ENCODE data around the gene DIS3.
"Not testable (repeated sequence)": the region's sequence is repeated elsewhere in the genome, so short reads cannot be mapped to it uniquely, and the experiment has no call there.

Gene DIS3

DNA sequence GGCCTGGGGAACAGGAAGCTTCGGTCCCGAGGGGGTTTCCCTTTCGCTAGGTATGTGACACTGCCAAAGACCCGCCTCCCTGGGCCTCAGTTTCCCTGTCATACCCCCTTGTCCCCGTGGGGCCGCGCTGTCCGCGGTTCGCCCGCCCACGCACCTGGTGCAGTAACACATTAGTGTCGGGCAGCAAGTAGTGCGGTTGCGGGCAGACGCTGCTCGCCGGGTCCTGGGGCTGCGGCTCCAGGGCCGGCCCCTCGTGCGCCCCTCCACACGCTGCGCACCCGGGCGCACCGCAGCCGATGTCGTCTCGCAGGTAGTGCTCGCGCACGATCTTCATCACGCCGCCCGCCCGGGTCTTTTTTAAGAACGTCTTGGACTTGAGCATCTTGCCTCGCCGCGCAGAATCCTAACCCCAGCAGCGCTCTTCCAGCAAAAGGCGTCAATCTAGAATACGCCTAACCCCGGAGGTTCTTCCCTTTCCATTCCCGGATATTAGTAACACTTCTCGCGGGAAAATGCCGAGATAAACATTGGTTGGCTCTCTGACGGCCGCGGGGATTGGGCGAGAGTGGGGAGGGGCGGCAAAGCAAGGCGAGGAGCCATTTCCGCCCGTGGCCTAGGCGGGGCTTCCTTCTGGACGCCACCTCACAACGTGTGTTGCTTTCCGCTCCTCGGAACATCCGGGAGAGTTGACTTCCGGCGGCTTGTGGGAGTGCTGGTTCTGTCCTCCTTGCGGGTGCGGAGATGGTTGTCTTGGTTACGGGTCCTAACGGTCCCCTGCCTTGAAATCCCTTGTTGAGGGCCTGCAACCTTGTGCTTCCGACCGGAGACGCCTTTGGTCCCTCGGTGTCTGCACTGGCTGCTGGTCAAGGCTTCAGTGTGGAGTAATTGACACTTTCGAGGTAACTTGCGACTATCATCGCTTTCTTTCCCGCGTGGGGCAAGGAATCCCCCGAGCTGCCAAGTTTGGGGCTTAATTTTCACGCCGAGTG is at the start of gene DIS3, which contains the start of gene PIBF1:
DIS3 (minus strand) TSS at position 450 of the 989 bp plus-strand sequence; CDS start at position 382, 68 bp downstream.
PIBF1 (plus strand) TSS at position 683 of the 989 bp plus-strand sequence. CDS start 1,337 bp downstream, outside the sequence.
- Mint-ChIP-seq H3K27ac (peak within 1 kb of the TSS; percentile 99), H3K36me3 (ENCODE audit: low read depth) (peaks cover 36% of the 10 kb centered on the region), H3K27me3 (ENCODE audit: low read depth) (no peaks in the 10 kb centered on the region), H3K9me3 (no peaks in the 10 kb centered on the region), H3K4me1 (ENCODE audit: low read depth) (peaks cover 39% of the 10 kb centered on the region), H3K4me3 (peak within 1 kb of the TSS; percentile 99)

GRCh38 chr13:72823724-72824123 is 42.0 kb upstream of the DIS3 start:
- Mint-ChIP-seq H3K27ac (no peak overlapping the region), H3K4me1 (ENCODE audit: low read depth) (peaks cover 4% of the 10 kb centered on the region), H3K36me3 (ENCODE audit: low read depth) (peaks cover 32% of the 10 kb centered on the region), H3K9me3 (no peaks in the 10 kb centered on the region), H3K4me3 (no peak overlapping the region), H3K27me3 (ENCODE audit: low read depth) (no peaks in the 10 kb centered on the region)

GRCh38 chr13:72823081-72823480 is 41.4 kb upstream of the DIS3 start:
- Mint-ChIP-seq H3K36me3 (ENCODE audit: low read depth) (peaks cover 30% of the 10 kb centered on the region), H3K9me3 (no peaks in the 10 kb centered on the region), H3K27me3 (ENCODE audit: low read depth) (no peaks in the 10 kb centered on the region), H3K4me3 (no peak overlapping the region), H3K4me1 (ENCODE audit: low read depth) (peaks cover 4% of the 10 kb centered on the region), H3K27ac (no peak overlapping the region)

DNA sequence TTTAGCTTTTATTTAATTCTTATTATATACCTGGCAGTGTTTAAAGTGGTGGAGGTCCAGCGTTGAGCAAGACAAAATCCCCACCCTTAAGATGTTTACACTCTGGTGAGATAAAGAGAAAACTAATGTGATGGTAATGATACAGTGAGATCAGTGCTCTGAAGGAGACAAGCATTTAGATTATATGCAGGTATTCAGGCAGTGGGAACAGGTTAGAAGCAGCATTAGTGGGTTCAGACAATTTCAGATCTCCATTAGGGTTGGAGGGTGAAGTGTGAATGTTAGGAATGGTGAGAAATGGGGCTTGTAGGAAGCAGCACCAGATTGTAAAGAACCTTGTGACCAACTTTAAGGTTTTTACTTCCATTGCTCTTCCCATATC is 39.2 kb upstream of the DIS3 start:
- peaks cover 24% of the 10 kb centered on the region for H3K36me3 Mint-ChIP-seq (ENCODE audit: low read depth)
- H3K4me1 Mint-ChIP-seq (ENCODE audit: low read depth): peaks cover 3% of the 10 kb centered on the region
- no peak overlapping the region for H3K27ac Mint-ChIP-seq
- no peak overlapping the region for H3K4me3 Mint-ChIP-seq
- no peaks in the 10 kb centered on the region for H3K9me3 Mint-ChIP-seq
- H3K27me3 Mint-ChIP-seq (ENCODE audit: low read depth): no peaks in the 10 kb centered on the region

DNA sequence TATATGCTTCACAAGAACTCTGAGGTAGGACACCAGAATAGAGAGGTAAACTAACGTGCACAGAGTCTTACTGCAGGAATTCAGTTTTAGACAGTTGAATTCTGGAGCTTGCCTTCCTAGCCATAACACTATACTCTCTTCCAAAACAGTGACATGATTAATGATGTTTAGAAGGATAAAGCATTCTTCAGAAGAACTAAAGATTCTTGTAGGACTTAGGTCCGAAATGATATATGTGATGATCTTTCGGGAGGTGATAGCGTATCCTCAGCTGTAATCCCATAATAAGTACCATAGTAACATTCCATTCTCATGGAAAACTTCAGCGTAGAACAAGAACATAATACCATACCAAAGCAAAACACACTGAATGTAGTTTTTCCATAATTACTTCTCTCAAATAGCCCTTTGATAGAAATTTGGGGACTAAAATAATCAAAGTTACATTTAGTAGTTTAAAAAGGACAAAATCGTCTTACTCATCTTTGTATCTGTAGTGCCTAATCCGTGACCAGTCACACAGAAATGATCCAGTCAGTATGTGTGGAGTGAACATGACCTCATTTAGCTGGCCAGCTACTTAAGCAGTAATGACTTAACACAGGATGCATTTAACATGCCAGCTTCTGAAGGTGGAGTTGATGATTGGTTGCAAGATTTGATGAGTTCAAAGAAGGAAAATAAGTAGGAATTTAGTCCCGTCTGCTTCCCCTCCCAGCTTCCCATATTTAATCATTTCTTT is 38.6 kb upstream of the DIS3 start:
- H3K36me3 Mint-ChIP-seq (ENCODE audit: low read depth): peaks cover 24% of the 10 kb centered on the region
- no peak overlapping the region for H3K27ac Mint-ChIP-seq
- no peak overlapping the region for H3K4me3 Mint-ChIP-seq
- no peaks in the 10 kb centered on the region for H3K9me3 Mint-ChIP-seq
- no peaks in the 10 kb centered on the region for H3K27me3 Mint-ChIP-seq (ENCODE audit: low read depth)
- H3K4me1 Mint-ChIP-seq (ENCODE audit: low read depth): peaks cover 3% of the 10 kb centered on the region

- peaks cover 25% of the 10 kb centered on the region for H3K36me3 Mint-ChIP-seq (ENCODE audit: low read depth)
- no peak overlapping the region for H3K4me3 Mint-ChIP-seq
- H3K27ac Mint-ChIP-seq: no peak overlapping the region
- no peaks in the 10 kb centered on the region for H3K4me1 Mint-ChIP-seq (ENCODE audit: low read depth)
- no peaks in the 10 kb centered on the region for H3K27me3 Mint-ChIP-seq (ENCODE audit: low read depth)
- H3K9me3 Mint-ChIP-seq: peaks cover 4% of the 10 kb centered on the region
These were observed 27.3 kb upstream of the DIS3 start for GRCh38 chr13:72808917-72809500.

DNA sequence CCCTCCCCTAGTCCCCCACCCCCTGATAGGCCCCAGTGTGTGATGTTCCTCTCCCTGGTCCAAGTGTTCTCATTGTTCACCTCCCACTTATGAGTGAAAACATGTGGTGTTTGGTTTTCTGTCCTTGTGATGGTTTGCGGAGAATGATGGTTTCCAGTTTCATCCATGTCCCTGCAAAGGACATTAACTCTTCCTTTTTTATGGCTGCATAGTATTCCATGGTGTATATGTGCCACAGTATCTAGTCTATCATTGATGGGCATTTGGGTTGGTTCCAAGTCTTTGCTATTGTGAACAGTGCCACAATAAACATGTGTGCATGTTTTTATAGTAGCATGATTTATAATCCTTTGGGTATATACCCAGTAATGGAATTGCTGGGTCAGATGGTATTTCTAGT is 24.8 kb upstream of the DIS3 start:
- H3K36me3 Mint-ChIP-seq (ENCODE audit: low read depth): peaks cover 29% of the 10 kb centered on the region
- H3K9me3 Mint-ChIP-seq; H3K4me3 Mint-ChIP-seq; H3K27me3 Mint-ChIP-seq (ENCODE audit: low read depth); H3K4me1 Mint-ChIP-seq (ENCODE audit: low read depth); H3K27ac Mint-ChIP-seq: not testable (repeated sequence)

- no peak overlapping the region for H3K4me3 Mint-ChIP-seq
- H3K36me3 Mint-ChIP-seq (ENCODE audit: low read depth): peaks cover 32% of the 10 kb centered on the region
- no peaks in the 10 kb centered on the region for H3K27me3 Mint-ChIP-seq (ENCODE audit: low read depth)
- no peak overlapping the region for H3K27ac Mint-ChIP-seq
- peaks cover 4% of the 10 kb centered on the region for H3K9me3 Mint-ChIP-seq
- no peaks in the 10 kb centered on the region for H3K4me1 Mint-ChIP-seq (ENCODE audit: low read depth)
These were observed 24.1 kb upstream of the DIS3 start for GRCh38 chr13:72805676-72806346.

DNA sequence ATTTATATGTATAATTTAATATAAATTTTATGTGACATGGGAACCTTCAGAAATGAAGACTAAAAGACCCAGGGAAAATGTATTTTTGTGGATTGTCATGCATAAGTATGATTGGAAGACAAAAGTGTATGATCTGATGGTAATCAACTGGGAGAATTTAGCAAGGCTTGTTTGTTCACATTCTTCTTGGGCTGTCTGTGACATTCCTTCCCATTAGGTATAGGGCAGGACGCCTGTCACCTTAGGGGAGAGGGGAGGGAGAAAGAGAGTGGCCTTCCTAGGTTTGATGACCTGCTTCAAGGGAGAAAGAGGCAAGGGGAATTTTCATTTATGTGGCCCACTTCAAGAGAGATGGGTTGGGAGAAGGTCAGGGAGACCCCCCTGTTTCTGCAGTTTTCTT is 22.6 kb upstream of the DIS3 start:
- no peaks in the 10 kb centered on the region for H3K27me3 Mint-ChIP-seq (ENCODE audit: low read depth)
- H3K36me3 Mint-ChIP-seq (ENCODE audit: low read depth): peaks cover 34% of the 10 kb centered on the region
- H3K4me1 Mint-ChIP-seq (ENCODE audit: low read depth): no peaks in the 10 kb centered on the region
- H3K9me3 Mint-ChIP-seq: peaks cover 4% of the 10 kb centered on the region
- H3K4me3 Mint-ChIP-seq: no peak overlapping the region
- H3K27ac Mint-ChIP-seq: no peak overlapping the region

GRCh38 chr13:72798817-72799216 is 17.1 kb upstream of the DIS3 start:
- H3K4me1 Mint-ChIP-seq (ENCODE audit: low read depth): peaks cover 4% of the 10 kb centered on the region
- H3K4me3 Mint-ChIP-seq: no peak overlapping the region
- H3K27me3 Mint-ChIP-seq (ENCODE audit: low read depth): no peaks in the 10 kb centered on the region
- no peak overlapping the region for H3K27ac Mint-ChIP-seq
- H3K36me3 Mint-ChIP-seq (ENCODE audit: low read depth): peaks cover 36% of the 10 kb centered on the region
- peaks cover 3% of the 10 kb centered on the region for H3K9me3 Mint-ChIP-seq

DNA sequence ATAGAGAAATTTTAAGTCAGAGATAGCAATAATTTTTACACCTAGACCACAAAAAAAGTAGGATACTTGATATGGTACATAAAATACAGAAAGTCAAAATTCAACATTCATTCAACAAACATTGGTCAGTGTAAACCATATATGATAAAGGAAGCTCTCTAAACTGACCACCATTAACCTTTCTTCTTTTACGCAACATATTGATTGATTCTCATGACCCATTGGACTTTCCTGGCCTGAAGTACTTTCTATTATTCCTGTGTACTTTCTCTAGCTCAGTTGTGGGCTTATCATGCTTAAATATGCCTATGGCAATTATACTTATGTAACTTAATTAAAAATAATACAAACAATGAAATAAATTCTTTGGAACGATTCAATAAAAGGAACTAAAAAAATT is 10.9 kb upstream of the DIS3 start:
- Mint-ChIP-seq H3K27me3 (ENCODE audit: low read depth) (no peaks in the 10 kb centered on the region), H3K4me1 (ENCODE audit: low read depth) (peaks cover 7% of the 10 kb centered on the region), H3K27ac (no peak overlapping the region), H3K9me3 (peaks cover 3% of the 10 kb centered on the region), H3K36me3 (ENCODE audit: low read depth) (peaks cover 38% of the 10 kb centered on the region), H3K4me3 (no peak overlapping the region)

GRCh38 chr13:72788831-72789230 is 7.1 kb upstream of the DIS3 start:
- no peak overlapping the region for H3K27ac Mint-ChIP-seq
- no peaks in the 10 kb centered on the region for H3K9me3 Mint-ChIP-seq
- H3K4me1 Mint-ChIP-seq (ENCODE audit: low read depth): peaks cover 18% of the 10 kb centered on the region
- no peak overlapping the region for H3K4me3 Mint-ChIP-seq
- no peaks in the 10 kb centered on the region for H3K27me3 Mint-ChIP-seq (ENCODE audit: low read depth)
- peaks cover 30% of the 10 kb centered on the region for H3K36me3 Mint-ChIP-seq (ENCODE audit: low read depth)

- H3K27me3 Mint-ChIP-seq (ENCODE audit: low read depth); H3K9me3 Mint-ChIP-seq; H3K27ac Mint-ChIP-seq; H3K4me3 Mint-ChIP-seq: not testable (repeated sequence)
- Mint-ChIP-seq H3K36me3 (ENCODE audit: low read depth) (peaks cover 23% of the 10 kb centered on the region), H3K4me1 (ENCODE audit: low read depth) (peaks cover 35% of the 10 kb centered on the region)
These were observed 3.0 kb upstream of the DIS3 start for GRCh38 chr13:72784679-72785078.

GRCh38 chr13:72782717-72783116 is 1.0 kb upstream of the DIS3 start:
- Mint-ChIP-seq H3K36me3 (ENCODE audit: low read depth) (peaks cover 28% of the 10 kb centered on the region), H3K9me3 (no peaks in the 10 kb centered on the region), H3K27ac (peak overlapping the region; percentile 99), H3K27me3 (ENCODE audit: low read depth) (no peaks in the 10 kb centered on the region), H3K4me3 (peak overlapping the region; percentile 99), H3K4me1 (ENCODE audit: low read depth) (peaks cover 37% of the 10 kb centered on the region)
